ENCODE data around the gene SLC33A1.
"Not testable (repeated sequence)": the region's sequence is repeated elsewhere in the genome, so short reads cannot be mapped to it uniquely, and the experiment has no call there.

The SLC33A1 gene

DNA sequence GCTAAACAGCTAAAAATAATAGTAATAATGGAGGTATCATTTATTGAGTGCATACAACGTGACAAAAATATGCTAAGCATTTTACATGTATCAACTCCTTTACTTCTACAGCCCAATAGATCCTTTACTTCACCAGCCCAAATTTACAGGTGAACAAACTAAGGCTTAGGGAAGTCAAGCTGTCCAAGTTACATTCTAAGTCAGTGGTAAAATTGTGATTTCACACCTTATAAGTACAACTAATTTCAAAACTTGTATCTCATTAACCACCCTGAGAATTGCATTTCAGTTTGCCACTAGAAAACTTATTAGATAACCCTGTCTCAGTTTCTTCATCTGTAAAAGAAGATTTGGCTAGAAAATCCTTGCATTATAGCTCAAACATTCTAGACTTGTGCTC is 10.7 kb downstream of the SLC33A1 start:
- H3K9ac ChIP-seq (ENCODE audit: low read length) = peak overlapping the region; percentile 12
- H2AFZ ChIP-seq (ENCODE audit: low read depth, low read length) = no peak overlapping the region
- peaks cover 76% of the 10 kb centered on the region for H3K79me2 ChIP-seq (ENCODE audit: low read length)
- peak overlapping the region; percentile 50 for H3K4me2 ChIP-seq (ENCODE audit: low read length)
- H3K4me1 ChIP-seq (ENCODE audit: low read length) = peaks cover 28% of the 10 kb centered on the region
- H3K9me3 ChIP-seq (ENCODE audit: insufficient read depth, low read length) = no peaks in the 10 kb centered on the region
- TF ChIP-seq, protein P1, sequence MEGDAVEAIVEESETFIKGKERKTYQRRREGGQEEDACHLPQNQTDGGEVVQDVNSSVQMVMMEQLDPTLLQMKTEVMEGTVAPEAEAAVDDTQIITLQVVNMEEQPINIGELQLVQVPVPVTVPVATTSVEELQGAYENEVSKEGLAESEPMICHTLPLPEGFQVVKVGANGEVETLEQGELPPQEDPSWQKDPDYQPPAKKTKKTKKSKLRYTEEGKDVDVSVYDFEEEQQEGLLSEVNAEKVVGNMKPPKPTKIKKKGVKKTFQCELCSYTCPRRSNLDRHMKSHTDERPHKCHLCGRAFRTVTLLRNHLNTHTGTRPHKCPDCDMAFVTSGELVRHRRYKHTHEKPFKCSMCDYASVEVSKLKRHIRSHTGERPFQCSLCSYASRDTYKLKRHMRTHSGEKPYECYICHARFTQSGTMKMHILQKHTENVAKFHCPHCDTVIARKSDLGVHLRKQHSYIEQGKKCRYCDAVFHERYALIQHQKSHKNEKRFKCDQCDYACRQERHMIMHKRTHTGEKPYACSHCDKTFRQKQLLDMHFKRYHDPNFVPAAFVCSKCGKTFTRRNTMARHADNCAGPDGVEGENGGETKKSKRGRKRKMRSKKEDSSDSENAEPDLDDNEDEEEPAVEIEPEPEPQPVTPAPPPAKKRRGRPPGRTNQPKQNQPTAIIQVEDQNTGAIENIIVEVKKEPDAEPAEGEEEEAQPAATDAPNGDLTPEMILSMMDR (IDR thresholded peaks at IDR 0.05; ENCODE audit: low read depth, low read length) = no peak
- TF ChIP-seq EZH2phosphoT487 (IDR thresholded peaks at IDR 0.05; ENCODE audit: low read depth) = no peak
- peaks cover 33% of the 10 kb centered on the region for H4K20me1 ChIP-seq (ENCODE audit: insufficient read depth, low read length)
- H3K27me3 ChIP-seq (ENCODE audit: low read depth, low read length) = no peaks in the 10 kb centered on the region
- peak overlapping the region; percentile 55 for H3K4me3 ChIP-seq (ENCODE audit: low read length)
- peak overlapping the region; percentile 67 for H3K27ac ChIP-seq (ENCODE audit: low read length)
- peaks cover 13% of the 10 kb centered on the region for H3K36me3 ChIP-seq (replicated peaks; ENCODE audit: low read depth, low read length)

DNA sequence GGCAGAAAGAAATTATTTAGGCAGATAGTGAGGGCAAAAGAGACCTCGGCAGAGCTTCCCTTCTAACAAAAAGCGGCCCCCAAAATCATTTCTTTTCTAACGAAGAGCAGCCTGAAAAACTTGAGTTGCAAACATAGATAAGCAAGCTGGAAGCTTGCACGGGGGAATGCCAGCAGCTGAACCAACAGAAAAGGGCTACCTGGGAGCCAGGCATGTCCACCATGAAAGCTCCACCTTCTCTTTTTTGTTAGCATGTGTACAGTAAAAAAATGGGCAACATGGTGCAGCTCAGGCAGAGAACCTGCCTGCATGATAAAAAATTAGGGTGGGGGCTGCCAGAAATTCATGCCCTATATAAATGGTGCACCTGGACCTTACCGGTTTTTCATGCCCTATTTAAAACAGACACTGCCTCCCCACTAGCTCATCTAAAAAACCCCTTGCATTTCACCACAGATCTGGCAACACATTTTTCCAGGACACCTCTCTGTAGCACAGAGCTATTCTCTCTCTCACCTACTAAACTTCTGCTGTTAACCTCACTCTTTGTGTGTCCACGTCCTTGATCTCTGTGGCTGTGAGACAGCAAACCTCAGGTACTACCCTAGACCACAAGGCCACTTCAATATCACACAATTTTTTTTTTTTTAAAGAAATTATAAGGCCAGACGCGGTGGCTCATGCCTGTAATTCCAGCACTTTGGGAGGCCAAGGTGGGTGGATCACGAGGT is 18.7 kb downstream of the SLC33A1 start:
- Histone ChIP-seq H3K9me3 (ENCODE audit: insufficient read depth, low read length) (no peaks in the 10 kb centered on the region), H3K4me1 (ENCODE audit: low read length) (peaks cover 9% of the 10 kb centered on the region), H3K27me3 (ENCODE audit: low read depth, low read length) (no peaks in the 10 kb centered on the region), H2AFZ (ENCODE audit: low read depth, low read length) (no peak overlapping the region), H3K4me2 (ENCODE audit: low read length) (no peak overlapping the region), H4K20me1 (ENCODE audit: insufficient read depth, low read length) (peaks cover 3% of the 10 kb centered on the region; the same call in 1 of the 2 replicates), H3K27ac (ENCODE audit: low read length) (no peak overlapping the region), H3K36me3 (replicated peaks; ENCODE audit: low read depth, low read length) (peaks cover 9% of the 10 kb centered on the region), H3K9ac (ENCODE audit: low read length) (no peak overlapping the region), H3K79me2 (ENCODE audit: low read length) (peaks cover 21% of the 10 kb centered on the region), H3K4me3 (ENCODE audit: low read length) (no peak overlapping the region)
- no peak for TF ChIP-seq EZH2phosphoT487 (IDR thresholded peaks at IDR 0.05; ENCODE audit: low read depth)
- TF ChIP-seq, protein P1 (IDR thresholded peaks at IDR 0.05; ENCODE audit: low read depth, low read length) = no peak

DNA sequence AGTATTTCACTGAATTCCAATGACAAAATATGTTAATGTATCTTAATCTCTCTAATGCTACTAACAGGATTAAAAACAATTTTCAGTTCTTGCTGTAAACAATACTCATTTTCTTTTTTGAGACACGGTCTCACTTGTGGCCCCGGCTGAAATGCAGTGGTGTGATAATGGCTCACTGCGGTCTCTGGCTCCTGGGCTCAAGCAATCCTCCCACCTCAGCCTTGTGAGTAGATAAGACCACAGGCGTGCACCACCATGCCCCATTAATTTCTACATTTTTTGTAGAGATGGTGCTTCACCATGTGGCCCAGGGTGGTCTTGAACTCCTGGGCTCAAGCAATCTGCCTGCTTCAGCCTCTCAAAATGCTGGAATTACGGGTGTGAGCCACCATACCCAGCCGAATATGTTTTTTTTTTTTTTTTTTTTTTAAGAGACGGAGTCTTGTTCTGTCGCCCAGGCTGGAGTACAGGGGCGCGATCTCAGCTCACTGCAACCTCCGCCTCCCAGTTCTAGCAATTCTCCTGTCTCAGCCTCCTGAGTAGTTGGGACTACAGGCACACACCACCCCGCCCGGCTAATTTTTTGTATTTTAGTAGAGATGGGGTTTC is 25.6 kb downstream of the SLC33A1 start:
- H3K9ac ChIP-seq (ENCODE audit: low read length); H4K20me1 ChIP-seq (ENCODE audit: insufficient read depth, low read length); H3K4me1 ChIP-seq (ENCODE audit: low read length); H3K79me2 ChIP-seq (ENCODE audit: low read length); H3K27me3 ChIP-seq (ENCODE audit: low read depth, low read length); H2AFZ ChIP-seq (ENCODE audit: low read depth, low read length); H3K4me3 ChIP-seq (ENCODE audit: low read length); H3K4me2 ChIP-seq (ENCODE audit: low read length); H3K27ac ChIP-seq (ENCODE audit: low read length); H3K9me3 ChIP-seq (ENCODE audit: insufficient read depth, low read length): not testable (repeated sequence)
- H3K36me3 ChIP-seq (replicated peaks; ENCODE audit: low read depth, low read length) = peaks cover 13% of the 10 kb centered on the region

DNA sequence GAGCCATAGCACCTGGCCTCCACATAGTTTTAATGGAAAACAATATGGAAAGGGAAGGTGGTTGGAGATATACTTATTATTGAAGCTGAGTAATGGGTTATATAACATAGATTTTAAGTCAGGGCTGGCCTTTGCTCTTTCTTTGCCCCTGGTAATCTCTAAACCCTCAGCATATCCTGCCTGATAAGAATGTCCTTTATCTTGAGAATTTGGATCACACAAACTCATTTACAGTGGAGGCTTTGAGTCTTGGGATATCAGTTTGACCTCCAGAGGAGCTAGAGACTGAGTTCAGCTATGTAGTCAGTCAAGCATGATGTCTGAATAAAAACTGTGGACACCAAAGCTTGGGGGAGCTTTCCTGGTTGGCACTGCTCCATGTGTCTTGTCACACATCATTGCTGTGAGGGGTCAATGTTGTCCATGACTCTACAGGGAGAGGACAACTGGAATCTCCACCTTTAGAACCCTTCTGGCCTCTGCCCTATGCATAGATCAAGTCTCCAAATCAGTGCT is 39.1 kb downstream of the SLC33A1 start:
- Histone ChIP-seq H3K4me1 (ENCODE audit: low read length) (no peaks in the 10 kb centered on the region), H3K4me3 (ENCODE audit: low read length) (no peak overlapping the region), H3K36me3 (replicated peaks; ENCODE audit: low read depth, low read length) (no peaks in the 10 kb centered on the region), H3K79me2 (ENCODE audit: low read length) (no peaks in the 10 kb centered on the region), H3K27me3 (ENCODE audit: low read depth, low read length) (no peaks in the 10 kb centered on the region), H4K20me1 (ENCODE audit: insufficient read depth, low read length) (no peaks in the 10 kb centered on the region), H3K4me2 (ENCODE audit: low read length) (no peak overlapping the region), H3K9ac (ENCODE audit: low read length) (no peak overlapping the region), H2AFZ (ENCODE audit: low read depth, low read length) (no peak overlapping the region), H3K9me3 (ENCODE audit: insufficient read depth, low read length) (no peaks in the 10 kb centered on the region), H3K27ac (ENCODE audit: low read length) (no peak overlapping the region)
- TF ChIP-seq, protein P1 (IDR thresholded peaks at IDR 0.05; ENCODE audit: low read depth, low read length) = no peak
- TF ChIP-seq EZH2phosphoT487 (IDR thresholded peaks at IDR 0.05; ENCODE audit: low read depth) = no peak

DNA sequence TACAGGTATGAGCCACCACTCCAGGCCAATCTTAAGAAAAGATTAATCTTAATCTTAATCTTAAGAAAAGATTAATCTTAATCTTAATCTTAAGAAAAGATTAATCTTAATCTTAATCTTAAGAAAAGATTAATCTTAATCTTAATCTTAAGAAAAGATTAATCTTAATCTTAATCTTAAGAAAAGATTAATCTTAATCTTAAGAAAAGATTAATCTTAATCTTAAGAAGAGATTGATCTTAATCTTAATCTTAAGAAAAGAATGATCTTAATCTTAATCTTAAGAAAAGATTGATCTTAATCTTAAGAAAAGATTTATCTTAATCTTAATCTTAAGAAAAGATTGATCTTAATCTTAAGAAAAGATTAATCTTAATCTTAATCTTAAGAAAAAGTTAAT is 41.0 kb downstream of the SLC33A1 start:
- not testable (repeated sequence) for H3K4me3 ChIP-seq (ENCODE audit: low read length); H3K36me3 ChIP-seq (replicated peaks; ENCODE audit: low read depth, low read length); H2AFZ ChIP-seq (ENCODE audit: low read depth, low read length); H3K9ac ChIP-seq (ENCODE audit: low read length); H3K79me2 ChIP-seq (ENCODE audit: low read length); H3K27ac ChIP-seq (ENCODE audit: low read length); H3K4me2 ChIP-seq (ENCODE audit: low read length); H3K27me3 ChIP-seq (ENCODE audit: low read depth, low read length); H3K4me1 ChIP-seq (ENCODE audit: low read length); H3K9me3 ChIP-seq (ENCODE audit: insufficient read depth, low read length); H4K20me1 ChIP-seq (ENCODE audit: insufficient read depth, low read length)
